HUDEP-2 (cell line): Measurements from ENCODE around the gene LONP1.

Experiments
- DNase-seq, 76 experiments: peaks; one replicate each; lab custom pipeline; 2025; ENCODE audit not compliant: unreplicated experiment in 76 of 76; lab: John Stamatoyannopoulos, UW

Gene LONP1

GRCh38 chr19:5655412-5655811, 64.5 kb downstream of the LONP1 start:
- DNase-seq: no peak

DNA sequence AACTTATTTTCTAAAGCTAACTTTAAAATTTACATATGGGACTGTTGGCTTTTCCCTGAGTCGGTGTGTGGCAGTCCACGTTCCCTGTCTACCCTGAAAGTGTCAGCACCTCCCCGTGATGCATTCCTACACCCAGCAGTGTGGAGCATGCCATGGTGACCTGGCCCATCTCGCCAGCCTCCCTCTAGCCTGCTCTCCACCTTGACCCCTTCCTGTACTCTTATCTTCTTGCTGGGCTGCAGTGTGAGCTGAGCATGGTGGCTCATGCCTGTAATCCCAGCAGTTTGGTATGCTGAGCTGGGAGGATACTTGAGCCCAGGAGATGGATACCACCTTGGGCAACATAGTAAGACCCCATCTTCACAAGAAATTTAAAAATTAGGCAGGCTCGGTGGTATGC, 65.0 kb downstream of the LONP1 start:
- no peak for DNase-seq

- DNase-seq: no peak
Observed at GRCh38 chr19:5652261-5652660, 67.7 kb downstream of the LONP1 start.

DNA sequence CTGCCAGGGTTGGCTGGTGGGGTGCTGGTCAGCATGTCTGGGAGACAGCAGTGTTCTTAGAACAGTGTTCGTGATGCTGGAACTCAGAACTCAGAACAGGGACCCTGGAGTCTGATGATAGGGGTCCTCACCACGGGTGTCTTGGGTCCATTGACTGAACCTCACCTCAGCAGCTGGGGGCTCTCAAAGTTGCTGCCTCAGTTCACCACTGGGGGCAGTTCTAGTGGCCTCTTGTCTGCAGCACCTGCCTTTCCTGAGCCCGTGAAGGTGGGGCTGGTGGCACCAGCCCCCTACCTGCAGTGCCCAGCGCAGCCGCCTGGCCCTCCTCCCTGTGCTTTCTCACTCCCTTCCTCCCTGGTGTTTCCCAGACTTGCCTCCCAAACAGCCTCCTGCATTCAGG, 68.6 kb downstream of the LONP1 start:
- DNase-seq: no peak

- no peak for DNase-seq
Observed at GRCh38 chr19:5648464-5648863, 71.5 kb downstream of the LONP1 start.

DNA sequence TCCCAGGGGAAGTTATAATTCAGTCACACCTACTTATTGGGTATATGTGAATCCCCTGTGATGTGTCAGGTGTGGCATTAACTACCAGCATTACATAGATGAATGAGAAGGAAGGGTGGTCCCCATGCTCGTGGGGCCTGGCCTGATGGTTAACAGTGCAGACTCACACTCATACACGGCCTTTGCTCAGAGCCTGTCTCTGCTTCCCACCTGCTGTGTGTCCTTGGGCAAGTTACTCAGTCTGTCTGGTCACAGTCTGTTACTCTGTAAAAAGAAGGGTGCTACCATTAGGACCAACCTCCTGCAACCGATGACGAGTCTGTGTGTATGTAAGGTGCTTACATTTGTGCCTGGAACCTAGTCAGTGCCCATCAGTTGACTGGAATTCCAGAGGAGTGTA, 73.2 kb downstream of the LONP1 start:
- DNase-seq: no peak

- DNase-seq: no peak
Observed at GRCh38 chr19:5645409-5645808, 74.5 kb downstream of the LONP1 start.

GRCh38 chr19:5644037-5644436, 75.9 kb downstream of the LONP1 start:
- no peak for DNase-seq

GRCh38 chr19:5643060-5643459, 76.9 kb downstream of the LONP1 start:
- no peak for DNase-seq

- no peak for DNase-seq
Observed at GRCh38 chr19:5642204-5642603, 77.7 kb downstream of the LONP1 start.
